Measurements from ENCODE around the gene C17orf75.
"Not testable (repeated sequence)": the region's sequence is repeated elsewhere in the genome, so short reads cannot be mapped to it uniquely, and the experiment has no call there.

The C17orf75 gene

DNA sequence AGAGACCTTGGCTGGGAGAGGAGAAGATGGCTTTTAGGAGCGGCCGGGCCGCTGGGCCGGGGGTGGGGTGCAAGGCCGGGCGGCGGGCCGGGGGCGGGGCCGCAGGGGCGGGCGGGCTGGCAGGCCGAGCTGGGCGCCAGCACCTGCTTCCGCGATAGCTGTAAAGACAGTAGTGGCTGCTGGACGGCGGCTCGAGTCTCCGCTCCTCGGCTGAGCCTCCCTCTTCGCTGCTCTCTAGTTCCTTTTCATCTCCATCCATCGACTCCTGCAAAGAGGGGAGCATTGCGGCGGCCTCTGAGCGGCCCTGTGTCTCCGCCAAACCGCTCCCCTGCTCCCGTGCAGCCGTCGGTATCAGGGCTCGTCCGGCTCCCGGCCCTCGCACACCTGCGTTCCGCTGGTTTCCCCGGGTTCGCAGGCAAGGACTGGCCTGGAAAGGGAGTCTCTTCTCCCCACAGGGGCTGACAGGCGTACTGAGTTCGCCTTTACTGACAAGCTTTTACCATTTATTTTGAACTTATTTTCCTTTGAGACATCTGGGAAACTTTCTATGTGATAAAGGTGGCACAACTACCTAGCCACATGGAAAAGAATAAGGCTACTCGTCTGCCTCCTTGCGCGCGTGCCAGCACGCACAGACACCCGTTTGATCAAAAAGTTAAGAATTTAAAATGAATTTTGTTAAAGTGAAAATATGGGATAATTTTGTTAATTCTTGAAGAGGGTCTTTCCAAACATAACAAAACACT lies at the start of gene C17orf75:
Gene C17orf75 (minus strand): TSS at position 317 of the 746 bp plus-strand sequence. CDS start 34 bp downstream, at position 283.
- peak; percentile 63 for DNase-seq

DNA sequence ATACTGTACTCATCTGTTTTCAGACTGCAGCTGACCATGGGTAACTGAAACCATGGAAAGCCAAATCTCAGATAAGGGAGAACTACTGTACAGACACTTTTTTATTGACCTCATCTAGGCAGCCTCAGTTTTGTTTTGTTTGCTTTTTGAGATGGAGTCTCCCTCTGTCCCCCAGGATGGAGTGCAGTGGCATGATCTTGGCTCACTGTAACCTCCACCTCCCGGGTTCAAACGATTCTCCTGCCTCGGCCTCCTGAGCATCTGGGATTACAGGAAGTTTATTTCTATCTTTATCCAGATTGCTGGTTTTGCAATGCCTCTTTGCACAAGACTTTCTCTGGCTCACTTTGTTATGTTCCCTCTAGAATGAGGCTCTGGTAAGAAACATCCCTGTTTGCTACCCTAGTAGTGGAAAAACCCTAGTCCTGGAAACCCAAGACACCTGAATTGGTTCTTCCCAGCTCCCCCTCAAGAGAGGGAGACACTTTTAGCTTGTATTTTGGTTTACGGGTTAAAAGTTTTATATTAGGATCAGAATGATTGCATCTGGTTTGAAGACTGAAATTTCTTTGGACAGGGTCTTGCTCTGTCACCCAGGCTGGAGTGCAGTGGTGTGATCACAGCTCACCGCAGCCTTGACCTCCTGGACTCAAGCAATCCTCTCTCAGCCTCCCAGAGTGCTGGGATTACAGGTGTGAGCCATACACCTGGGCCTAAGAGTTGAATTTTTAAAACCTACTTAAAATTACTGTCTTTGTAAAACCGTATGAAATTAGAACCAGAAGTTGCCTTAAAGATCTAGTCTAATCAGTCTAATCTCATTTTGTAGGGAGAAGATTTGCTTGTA lies 46.9 kb upstream of the C17orf75 start:
- DNase-seq, result no peak

DNA sequence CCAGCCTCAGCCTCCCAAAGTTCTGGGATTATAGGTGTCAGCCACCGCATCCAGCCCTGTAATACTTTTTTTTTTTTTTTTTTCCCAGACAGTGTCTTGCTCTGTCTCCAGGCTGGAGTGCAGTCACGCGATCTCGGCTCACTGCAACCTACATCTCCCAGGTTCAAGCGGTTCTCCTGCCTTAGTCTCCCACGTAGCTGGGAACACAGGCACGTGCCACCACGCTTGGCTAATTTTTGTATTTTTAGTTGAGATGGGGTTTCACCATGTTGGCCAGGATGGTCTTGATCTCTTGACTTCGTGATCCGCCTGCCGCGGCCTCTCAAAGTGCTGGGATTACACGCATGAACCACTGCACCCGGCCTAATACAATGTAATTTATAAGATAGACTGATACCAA lies 46.2 kb upstream of the C17orf75 start:
- not testable (repeated sequence) for DNase-seq

GRCh38 chr17:32386844-32387243 lies 44.9 kb upstream of the C17orf75 start:
- no peak for DNase-seq

DNA sequence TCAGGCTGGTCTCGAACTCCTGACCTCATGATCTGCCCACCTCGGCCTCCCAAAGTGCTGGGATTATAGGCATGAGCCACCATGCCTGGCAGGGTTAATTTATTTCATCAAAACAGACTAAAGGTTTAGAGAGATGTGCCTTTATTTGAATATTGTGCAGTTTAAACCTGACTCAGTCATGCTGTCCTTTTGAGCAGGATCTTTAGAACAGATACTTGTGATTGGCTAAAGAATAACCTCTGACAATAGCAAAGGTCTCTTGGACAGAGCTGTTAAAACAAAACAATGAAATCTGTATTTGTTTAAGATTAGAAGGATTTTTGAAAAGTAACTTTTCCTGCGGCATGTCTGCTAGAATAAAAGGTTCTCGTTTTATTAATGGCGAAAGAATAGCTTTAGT lies 44.0 kb upstream of the C17orf75 start:
- DNase-seq, result no peak

DNA sequence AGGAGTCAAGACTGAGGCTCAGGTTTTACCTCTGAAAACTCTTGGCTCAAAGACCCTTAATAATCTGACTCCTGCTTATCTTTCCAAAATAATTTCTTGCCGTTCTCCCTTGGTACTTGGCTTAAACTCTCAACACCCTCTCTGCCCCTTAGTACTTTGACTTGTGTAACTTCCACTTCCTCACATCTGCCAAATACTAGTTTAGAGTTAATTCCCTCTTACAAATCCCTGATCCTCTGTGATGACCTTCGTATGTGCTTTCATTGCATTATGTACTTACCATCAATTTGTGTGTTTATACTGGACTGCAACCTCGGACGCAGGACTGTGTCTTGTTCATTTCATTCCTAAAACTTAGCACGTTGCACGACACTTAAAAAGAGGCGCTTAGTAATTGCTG lies 43.1 kb upstream of the C17orf75 start:
- no peak for DNase-seq

DNA sequence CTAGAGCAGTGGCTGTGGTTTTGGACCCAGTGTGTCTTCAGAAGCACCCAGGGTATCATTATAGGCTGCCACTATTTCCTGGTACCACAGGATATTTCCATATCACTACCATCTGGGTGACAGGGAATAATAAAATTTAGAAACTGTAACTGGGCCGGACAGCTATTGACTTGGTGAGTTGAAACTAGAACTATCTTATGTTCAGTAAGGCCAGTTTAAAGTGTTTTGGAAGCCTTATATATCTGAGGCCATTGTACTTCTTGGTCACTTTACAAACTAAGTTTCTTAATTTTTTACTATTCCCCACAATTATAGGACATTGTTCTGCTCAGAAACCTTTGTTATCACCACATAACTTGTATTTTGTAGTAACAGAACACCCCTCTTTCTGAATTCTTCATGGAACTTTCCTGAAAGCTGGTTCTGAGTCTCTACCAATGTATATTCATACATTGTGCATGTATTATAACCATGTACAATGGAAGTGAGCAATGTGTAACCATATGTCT lies 42.0 kb upstream of the C17orf75 start:
- DNase-seq, result no peak

- DNase-seq, result no peak
Measured at GRCh38 chr17:32382526-32383223, 40.7 kb upstream of the C17orf75 start.

DNA sequence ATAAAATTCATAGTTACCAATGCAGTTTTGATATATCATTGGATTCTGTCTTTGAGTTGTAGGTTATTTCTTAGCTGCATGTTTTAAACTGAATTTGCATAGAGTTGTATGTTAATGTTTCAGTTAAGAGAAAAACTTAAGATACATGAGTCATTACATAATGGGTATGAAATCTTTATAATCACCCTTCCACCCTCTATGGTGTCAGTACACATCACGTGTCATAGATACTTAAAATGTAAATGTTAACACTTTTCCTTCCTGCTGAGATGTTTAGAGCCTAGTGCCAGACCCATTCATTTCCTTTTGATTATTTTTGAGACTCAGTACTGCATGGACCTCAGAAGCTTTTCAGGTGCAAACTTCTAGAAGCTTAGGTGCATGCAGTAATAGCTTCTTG lies 28.5 kb upstream of the C17orf75 start:
- DNase-seq, result no peak

DNA sequence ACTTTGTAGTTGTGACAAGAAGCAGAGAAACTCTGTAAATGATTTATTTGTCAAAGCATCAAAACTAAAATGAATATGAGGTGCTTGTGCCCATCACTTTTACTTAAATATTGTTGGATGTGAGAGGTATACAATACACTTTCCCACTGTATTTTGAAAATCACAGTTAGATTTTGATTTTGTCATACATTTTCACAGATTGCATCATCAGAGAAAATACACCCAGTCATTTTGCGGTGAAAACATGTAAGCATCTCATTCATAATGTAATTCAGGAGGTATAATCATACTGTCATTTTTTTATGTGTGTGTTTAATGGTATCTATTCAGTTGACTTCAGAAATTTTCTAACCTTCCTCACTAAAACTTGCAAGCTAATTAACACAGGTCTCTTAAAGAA lies 19.3 kb upstream of the C17orf75 start:
- DNase-seq, result no peak

- no peak for DNase-seq
Measured at GRCh38 chr17:32357615-32358014, 15.6 kb upstream of the C17orf75 start.

- DNase-seq, result no peak
Measured at GRCh38 chr17:32356750-32357149, 14.8 kb upstream of the C17orf75 start.

DNA sequence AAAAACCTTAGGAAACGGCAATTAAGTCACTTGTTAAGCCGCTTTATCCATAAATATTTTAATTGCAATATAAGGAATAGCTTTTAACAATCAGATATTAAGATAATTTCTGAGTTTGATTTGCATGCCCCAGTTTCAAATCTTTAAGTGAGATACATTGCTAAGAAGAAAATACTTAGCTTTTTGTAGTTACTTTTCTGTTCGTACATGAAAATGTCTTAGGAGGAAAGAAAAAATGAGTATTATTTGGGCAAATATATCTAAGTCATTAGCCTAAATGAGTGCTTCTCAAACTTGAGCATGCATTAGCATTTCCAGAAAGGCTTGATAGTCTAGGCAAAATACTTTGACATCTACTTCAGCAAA lies 14.4 kb upstream of the C17orf75 start:
- no peak for DNase-seq

- DNase-seq, result no peak
Measured at GRCh38 chr17:32355649-32356377, 13.8 kb upstream of the C17orf75 start.

- DNase-seq, result not testable (repeated sequence)
Measured at GRCh38 chr17:32352734-32353133, 10.8 kb upstream of the C17orf75 start.

- DNase-seq, result no peak
Measured at GRCh38 chr17:32350666-32351418, 8.9 kb upstream of the C17orf75 start.

GRCh38 chr17:32349854-32350665 lies 8.1 kb upstream of the C17orf75 start, which contains the start of gene ZNF207:
ZNF207 (plus strand) TSS chr17:32350157; CDS start chr17:32350286, 129 bp downstream.
- peak; percentile 91 for DNase-seq

DNA sequence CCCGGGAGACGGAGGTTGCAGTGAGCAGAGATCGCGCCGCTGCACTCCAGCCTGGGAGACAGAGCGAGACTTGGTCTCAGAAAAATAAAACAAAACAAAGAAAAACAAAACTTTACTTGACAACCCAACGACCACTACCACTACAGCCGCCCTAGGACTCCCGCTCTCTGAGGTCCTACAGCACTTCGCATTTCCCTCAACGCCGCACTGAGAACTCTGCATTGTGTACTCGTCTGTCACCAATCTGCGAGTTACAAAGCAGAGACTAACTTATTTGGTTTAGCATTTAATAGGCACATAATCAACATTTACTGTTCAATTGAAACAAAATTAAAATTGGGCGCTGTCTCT lies 7.5 kb upstream of the C17orf75 start:
- no peak for DNase-seq

GRCh38 chr17:32348483-32348800 lies 6.5 kb upstream of the C17orf75 start:
- DNase-seq, result no peak

DNA sequence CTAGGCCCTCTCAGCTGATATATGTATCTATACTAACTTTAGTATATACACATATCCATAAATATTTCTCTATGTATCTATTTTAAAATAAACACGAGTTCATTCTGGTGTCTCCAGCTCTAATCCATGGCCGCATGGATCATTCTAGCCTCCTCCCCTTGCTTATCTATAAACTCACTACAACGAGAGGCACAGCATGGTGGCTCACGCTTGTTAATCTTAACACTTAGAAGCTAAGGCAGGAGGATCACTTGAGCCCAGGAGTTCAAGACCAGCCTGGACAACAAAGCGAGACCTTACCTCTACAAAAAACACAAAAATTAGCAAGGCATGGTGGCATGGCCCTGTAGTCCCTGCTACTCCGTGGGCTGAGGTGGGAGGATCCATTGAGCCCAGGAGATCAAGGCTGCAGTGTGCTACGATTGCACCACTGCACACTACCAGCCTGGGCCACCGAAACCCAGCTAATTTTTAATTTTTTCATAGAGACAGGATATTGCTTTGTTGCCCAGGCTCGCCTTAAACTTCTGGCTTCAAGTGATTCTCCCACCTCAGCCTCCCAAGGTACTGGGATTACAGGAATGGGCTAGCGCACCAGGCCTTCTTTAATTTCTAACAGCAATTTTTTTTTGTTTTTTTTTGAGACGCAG lies 4.1 kb upstream of the C17orf75 start:
- DNase-seq, result no peak

Measured in T1000 (cell line).